Muscle of back (tissue), 11 donors: ENCODE results near the gene ARFGAP3. TPM values are rescaled to one million over a fixed set of nuclear protein-coding genes. Genes with fewer than 3 reads are reported as not detected.

Experiments
- DNase-seq, 3 donors: peaks; one replicate each; pipeline versions ENCODE4 v3.0.0 to v3.0.0-alpha.2; 2013
- polyA plus RNA-seq, 10 donors: library from polyadenylated mRNA; unstranded; fragments of 120-200 nt; gene quantifications; one replicate each; pipeline ENCODE4 v1.2.1, GENCODE V29; 2013; ENCODE audit not compliant: insufficient read length in 10 of 10

Gene ARFGAP3
- polyA plus RNA-seq, 10 donors = 31.2 to 45.6 (median 37.5) TPM

DNA sequence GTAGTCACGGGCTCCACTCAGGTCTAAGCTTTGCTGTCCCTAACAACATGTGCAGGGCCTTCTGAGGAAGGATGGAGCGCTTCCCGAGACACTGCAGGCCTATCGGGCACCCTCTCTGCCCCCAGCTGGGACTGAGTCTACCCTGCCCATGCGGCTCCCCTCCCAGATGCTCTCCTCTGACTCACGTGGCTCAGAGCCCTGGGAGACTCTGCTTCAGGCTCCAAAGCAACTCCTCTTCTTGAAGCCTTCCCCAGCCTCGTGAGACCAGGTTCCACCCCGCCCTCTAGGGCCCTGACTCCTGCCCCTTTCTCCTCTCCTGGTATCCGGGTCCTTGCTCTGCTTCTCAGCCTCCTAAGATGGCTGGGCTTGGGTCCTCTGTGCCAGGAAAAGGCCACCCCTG, 28.4 kb upstream of the ARFGAP3 start:
- DNase-seq = no peak

DNA sequence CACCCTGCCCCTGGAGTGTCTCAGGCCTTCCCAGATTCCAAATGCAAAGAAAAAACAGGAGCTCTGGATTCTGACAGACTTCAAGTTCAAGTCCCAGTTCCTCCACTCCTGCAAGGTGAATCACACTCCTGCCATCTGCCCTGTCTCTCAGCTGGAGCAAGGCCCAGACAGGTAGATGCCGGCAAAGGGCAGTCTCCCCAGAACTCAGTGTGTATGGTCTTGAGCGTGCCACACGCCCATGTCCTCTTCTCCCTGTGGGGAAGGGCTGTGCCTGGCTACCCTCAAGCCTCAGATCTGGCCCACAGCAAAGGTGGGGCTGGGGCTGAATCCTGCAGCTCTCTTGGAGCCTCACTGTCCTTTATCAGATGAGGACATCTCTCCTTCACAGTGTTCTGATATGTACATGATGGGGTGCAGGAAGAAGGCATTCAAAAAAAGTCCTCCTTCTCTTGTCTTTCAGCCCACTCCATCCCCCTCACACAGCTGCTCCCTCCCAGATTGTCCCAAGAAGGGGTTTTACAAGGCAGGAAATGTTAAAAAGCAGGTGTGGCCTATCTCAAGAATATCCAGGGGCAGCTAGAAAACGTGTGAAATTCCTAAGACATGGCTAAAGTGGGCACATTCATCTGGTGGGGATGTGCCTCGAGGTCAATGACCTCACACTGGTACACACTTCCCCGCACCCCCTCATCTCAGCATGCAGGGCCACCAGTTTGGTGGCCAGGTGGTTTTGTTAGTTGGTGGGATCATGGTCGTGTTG, 27.7 kb upstream of the ARFGAP3 start:
- no peak for DNase-seq

DNA sequence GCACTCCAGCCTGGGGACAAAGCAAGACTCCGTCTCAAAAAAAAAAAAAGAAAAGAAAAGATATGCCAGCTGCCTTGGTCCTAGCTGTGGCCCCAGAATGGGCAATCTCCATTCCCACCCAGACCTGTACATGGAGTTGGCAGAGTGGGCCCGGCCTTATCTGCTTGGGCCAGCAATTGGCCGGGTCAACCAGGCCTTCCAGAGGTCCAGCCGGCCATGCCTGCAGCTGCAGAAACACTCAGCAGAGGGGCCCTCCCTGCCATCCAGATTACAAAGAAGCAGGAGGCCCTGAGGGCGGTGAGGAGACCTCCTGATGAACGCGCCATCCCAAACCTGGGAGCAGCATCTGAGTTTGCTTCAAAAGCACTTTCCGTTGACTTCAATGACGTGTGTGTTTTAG, 26.9 kb upstream of the ARFGAP3 start:
- DNase-seq = no peak

DNA sequence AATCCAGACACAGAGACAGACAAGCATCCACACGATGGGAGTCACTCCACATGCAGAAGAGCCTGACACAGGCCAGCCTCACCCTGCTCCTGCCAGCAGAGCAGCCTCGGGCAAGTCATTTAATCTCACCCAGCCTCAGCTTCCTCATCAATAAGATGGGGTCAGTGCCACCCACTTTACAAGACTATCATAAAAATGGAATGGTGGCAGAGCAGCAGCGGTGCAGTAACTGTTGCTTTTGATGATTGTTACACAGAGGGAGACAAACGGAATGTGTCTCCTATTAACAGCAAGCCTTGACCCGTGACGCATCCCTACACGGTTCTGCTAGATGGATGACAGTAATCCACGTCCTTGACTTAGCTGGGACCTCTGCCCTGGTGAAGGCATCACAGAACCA, 26.0 kb upstream of the ARFGAP3 start:
- no peak for DNase-seq

DNA sequence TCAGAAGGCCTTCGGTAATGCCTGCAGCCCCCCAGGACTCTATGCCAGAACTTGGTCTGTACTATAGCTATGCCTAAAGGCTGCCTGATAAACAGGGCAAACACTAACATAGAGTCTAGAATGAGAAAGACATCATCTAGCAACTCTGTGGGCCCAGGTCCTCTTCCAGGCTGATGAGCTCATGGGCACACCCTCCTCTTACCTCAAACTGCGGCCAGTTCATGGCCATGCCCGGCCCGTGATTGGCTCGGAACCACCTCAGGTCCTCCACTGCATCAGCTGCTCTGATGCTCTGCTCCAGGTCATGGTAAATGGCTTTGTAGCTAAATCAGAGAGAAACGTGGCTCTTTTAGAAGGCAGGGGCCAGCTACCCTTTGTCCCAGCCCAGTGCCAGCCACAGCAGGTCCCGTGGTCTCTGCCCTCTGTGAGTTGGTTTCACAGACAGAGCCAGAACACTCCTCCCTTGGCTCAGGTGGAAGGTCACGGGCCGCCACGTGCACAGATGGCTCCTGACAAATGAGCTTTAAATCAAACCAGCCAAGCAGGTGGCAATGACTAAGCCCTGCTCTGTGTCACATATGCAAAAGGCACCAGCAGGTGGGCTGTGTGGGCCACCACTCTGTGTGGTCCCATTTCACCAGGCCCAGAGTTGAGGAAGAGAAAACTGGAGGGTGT, 25.0 kb upstream of the ARFGAP3 start:
- no peak for DNase-seq

DNA sequence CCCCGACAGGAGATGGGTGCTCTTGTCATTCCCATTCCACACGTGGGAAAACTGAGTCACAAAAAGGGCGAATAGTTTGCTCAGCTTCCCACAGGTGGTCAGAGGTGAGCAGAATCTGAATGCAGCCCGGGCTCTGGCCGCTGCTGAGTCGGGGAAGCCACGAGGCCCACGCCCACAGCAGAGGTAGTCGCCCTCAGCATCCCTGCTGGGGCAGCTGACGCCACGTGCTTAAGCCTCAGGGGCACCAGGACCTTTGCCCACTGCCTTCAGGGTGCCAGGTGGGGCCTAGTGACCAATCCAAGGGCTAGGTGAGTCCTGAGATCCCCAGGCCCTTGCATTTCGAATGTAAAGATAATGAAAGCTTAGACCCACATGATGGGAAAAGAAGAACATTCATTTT, 24.2 kb upstream of the ARFGAP3 start:
- DNase-seq = no peak

DNA sequence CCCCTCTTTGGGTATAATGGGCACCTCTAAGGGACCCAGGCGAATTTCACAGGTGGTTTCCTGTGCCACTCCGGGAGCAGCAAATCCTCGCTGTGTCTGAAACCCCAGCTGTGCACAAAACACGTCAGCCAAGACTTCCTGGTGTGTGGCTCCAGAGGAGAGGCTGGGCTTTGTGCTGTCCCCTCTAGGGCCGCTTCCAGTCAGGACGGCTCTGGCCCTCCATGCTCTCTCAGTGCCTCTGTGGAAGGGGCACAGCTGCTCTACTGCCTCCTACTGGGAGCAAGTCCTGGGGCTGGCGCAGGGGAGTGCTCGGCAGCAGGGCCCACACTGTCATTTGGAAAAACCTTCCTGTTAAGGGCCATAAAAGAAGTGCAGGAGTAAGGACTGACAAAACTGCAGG, 23.7 kb upstream of the ARFGAP3 start:
- DNase-seq = no peak

DNA sequence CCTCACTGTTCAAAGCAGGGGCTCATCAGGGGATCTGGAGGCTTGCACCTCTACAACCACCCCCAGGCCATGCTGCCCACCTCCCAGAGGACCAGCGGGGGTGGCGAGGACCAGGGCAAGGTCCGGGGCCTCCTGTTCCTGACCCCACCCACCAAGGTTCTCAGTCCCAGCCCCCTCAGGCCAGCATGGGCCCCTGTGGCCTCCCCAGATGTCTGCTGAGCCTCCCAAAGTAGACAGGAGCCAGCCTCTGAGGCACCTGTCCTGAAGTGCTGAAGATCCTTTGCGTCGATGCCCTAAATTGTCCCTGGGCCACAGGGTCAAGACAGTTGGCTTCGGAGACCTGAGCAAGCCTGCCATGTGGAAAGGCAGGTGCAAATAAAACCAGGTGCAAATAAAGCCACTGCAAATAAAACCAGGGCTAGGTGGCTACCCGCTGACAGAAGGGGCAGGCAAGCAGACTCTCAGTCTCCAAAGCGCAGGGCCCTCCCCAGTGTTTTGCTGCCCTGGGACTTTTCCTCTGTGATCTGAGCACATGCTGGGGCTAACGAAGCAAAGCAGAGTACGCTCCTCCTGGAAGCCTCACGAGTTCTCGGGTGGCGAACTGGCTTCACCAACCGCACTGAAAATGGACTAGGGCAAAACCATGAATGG, 22.4 kb upstream of the ARFGAP3 start:
- no peak for DNase-seq

DNA sequence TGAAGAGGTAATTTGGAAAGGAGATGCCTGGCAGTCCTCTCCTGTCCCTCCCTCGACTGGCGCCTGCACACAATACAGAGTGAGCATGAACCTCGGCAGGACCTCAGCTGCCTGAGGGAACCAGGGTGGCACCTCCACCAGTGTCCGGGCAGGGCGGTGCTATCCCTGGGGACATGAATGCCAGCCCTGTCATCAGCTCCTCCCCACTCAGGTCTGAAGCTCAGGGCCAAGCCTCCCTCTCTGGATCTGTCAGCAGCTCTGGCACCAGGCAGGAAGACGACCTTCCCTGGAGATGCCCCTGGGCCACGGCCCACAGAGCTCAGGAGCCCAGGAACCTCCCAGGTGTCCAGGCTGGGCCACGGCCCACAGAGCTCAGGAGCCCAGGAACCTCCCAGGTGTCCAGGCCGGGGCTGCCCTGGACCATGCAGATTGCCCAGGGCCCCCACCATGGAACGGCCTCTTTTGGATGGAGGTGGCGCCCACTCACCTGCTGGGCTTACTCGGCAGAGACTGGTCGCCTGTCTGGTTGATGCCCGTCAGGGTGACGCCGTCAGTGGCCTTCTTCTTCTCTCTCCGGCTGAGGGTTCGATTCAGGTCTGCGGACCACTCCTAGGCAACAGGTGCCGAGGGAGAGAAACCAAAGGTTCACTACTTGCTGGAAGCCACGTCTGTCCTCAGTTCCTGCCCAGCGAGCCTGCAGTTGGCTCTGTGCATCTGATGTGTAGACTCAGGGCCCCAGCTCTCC, 21.7 kb upstream of the ARFGAP3 start:
- no peak for DNase-seq

DNA sequence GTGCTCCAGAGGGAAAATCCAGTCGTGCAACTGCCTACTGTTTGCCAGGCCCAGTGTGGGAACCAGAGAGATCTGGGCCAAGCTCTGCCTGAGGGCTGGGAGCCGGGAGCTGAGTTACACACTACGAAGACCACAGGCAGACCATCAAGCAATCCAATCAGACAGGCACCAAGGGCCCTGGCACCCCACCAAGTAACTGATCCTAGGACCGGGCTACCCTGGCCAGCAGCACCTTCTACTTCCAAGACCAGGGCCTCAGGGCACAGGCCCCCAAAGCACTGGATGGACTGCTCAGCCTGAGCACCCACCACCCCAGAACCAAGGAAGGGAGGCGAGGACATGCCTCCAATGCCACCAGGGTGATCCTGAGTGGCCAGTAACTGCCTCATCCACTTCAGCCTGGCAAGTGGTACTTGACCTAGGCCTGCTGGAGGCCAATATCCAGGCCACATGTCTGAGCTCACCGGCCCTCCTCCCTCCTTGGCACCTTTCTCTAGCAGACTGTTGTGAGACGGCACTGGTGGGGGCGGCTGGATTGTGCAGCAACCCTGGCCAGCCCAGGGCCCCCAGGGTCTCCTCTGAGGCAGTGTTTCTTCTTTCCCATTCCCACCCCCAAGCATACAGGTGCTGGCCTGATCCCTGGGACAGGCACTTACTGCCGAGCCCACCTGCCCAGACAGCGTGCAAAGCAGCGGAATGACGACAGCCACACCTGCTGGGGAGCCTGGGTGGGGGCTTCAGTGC, 20.7 kb upstream of the ARFGAP3 start:
- no peak for DNase-seq

DNA sequence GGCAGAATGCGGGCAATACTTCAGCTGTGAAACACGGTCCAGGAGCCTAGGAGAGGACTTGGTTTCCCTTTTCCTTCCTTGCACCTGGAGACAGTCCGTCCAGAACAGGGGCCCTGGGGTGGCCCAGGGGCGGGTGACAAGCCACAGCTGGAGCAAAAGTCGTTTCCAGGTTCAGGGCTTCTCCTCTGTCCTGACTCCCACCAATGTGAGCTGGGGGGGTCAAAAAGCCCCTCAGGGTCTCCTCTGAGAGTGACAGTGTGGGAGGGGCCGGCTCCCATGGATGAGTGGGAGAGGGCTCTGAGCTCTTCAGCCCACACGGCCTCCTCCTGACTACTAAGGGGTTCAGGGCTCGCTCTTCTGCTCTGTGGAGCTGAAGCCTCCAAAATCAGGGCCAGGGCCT, 20.1 kb upstream of the ARFGAP3 start:
- no peak for DNase-seq

DNA sequence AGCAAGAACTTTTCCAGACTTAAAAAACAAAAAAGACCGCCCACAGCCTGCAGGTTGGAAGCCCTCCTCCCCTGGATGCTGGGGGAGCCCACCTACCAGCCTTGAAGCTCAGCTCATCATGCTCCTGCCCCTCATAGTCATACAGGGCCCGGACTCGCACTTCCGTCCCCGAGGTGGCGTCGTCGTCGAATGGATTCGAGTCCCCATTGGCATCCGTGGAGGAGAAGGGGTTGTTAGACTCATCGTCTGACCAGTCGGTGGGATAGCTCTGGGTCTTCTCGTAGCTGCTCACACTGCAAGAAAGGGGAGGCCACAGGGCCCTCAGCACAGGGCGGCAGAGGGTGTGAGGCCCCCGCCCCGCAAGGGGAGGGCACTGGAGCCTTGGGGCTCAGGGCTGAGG, 19.0 kb upstream of the ARFGAP3 start:
- no peak for DNase-seq

DNA sequence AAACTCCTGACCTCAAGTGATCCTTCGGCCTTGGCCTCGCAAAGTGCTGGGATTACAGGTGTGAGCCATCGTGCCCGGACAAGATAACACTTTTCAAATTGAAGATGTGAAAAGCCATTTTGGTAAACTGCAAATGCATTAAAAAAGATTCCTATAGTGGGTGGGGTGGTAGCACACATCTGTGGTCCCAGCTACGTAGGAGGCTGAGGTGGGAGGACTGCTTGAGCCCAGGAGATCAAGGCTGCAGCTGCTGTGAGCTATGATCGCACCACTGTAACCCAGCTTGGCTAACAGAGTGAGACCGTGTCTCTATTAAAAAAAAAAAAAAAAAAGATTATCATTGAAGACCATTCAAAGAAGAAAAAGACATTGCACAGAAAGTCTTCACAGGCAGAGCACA, 16.9 kb upstream of the ARFGAP3 start:
- DNase-seq = no peak

DNA sequence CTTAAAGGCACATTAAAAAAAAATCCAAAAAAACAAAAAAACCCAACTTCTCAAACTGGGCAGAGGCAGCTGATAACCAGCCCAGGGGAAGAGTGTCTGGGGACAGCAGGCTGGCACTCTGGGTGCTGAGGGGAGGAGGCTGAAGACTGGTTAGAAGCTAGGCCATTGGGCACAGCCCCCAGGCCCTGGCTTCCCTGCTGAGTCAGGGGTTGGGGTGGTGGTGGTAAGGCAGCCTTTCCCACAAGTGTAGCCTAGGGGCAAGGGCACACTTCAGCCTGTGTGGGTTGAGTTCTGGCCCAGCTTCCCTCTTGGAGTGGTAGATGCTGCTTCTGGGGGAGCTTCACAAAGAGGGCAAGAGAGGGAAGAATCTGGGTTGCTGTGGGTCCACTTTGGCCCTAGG, 16.3 kb upstream of the ARFGAP3 start:
- DNase-seq = no peak

DNA sequence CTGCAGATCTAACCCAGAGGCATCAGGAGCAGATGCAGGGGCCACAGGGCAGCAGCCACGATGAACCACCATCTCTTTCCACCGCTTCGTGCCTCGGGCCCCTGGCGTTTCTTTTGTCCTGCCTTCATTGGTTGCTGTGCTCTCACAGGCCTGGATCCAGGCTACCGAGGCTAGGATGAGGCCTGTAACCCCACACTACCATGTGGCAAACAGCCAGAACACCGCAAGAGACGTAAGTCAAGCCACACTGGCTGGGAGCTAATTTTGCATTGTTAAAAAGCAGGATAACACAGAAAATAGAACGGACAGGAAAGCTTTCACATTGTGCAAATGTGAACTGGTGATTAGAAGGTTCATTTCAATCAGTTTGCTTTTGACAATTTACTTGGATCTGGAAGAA, 15.7 kb upstream of the ARFGAP3 start:
- no peak for DNase-seq

DNA sequence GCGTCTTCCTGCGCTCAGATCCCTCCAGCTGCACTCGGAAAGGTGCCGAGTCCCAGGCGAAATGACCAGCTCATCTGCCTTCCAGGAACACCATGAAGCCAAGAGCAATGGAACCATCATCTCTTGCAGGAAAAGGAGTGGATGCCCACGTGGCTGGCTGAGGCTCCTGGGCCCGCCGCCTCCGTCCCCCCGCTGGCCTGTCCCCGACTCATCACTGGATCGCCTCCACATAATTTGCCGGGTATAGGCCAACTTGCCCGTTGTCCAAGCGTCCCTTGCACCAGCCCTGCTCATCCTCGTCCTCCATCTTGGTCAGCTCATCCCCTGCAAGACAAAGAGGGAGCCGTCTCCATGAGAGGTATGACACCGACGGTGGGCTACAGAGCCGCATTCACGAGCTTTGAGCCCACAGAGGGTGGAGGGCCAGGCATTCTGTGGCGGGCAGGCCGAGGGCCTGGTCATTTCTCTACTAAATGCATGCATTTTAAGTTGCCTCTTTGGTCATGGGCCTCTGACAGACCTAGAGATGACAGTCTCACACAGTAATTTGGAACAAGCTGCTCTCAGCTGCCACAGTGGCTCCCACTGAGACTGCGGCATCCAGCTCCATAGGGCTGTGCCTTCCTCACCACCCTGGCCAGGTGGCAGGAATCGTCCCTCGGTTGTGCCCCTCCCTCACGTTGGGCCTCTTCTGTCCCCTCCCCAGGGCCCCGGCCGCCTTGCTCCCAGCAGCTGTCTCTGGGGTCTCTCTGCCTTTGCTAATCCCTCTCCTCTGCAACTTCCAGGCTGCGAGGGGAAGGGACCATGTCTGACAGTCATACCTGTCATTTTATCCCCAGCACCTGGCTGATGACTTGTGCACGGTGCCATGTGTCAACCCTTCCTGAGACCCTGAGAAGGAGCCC, 14.3 kb upstream of the ARFGAP3 start:
- DNase-seq = no peak

DNA sequence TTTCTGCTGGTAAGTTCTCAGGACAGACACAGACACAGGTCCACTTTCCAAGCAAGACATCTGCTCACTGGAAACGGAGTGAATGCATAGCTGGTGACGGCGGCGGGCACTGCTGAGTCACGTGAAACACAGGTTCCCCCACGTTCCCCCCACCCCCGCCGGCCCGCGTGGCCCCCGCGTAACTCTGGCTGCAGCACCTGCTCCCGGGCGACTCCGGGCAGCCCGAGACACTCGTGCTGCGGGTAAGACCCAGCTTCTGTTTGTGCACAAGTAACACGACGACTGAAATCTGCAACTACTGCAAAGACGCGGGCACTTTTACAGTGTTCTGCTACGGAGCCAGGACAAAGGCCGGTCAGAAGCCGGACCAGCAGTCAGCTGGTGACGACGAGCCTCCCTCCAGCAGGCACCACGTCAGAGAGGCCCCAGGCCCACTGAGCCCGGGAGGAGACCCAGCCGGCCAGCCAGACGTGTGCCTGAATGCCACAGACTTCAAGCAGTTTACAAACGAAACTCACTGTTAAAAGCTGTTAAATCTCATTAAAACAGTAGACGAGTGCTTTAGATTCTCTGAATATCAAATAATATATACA, 12.9 kb upstream of the ARFGAP3 start:
- no peak for DNase-seq

DNA sequence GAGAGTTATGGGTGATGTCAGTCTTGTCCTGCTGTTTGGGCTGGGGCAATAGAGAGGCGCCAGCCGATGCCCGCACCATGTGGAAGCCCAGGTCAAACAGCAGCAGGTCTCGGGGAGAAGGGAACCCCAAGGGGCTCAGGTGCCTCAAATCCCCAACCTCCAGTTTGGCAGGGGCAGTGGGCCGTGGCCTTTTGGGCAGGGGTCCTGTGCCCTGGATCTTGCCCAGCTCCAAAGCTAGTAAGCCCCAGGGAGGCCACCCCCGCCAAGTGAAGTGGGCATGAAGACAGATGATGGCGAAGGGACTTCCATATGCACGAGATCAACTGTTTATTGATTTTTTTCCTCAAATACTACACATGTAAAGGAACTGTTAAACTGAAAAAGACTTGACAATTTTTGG, 12.4 kb upstream of the ARFGAP3 start:
- no peak for DNase-seq

DNA sequence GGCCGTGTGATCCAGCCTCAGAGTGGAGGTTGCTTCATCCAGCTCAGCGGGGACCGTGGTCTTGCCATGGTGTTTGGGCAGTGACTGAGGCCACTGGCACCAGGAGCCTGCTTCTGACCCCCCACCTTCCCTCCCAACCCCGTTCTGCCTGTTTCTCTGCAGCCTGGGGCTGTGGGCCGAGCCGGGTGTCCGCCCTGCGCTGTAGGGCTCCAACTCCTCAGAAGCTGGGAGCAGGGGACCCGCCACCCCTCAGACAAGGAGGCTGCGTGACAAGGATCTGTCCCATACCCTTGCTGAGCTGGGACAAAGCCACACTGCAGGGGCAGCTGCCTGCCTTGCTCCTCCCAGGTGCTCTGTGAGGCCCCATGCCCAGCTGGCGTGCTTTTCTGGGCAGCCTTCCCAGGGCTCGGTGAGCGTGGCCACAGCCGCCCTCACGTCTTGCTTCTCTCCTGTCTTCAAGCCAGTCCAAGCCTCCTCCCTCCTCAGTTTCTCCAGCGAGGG, 11.7 kb upstream of the ARFGAP3 start:
- peak; percentile 56 to 64 (median 60) for DNase-seq

DNA sequence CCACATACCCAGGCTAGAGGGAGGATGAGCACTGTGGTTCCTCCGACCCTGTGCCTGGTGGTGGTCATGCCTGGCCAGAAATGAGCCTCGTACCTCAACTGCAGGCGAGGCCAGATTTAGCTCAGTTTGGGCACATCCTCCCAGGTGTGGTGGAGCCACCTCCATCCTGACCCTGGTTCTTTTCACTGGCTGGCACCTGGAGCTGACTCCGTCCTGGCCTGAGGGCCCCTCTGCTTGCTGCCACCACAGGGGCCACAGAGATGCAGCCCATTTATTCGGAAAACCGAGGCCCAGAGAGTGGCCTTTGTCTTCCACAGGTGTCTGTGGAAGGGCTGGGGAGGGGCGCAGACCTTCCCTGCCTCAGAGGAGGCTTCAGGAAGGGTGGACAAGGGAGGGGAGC, 9.0 kb upstream of the ARFGAP3 start:
- no peak for DNase-seq
